Measurements from ENCODE around the gene SLC6A17.

SLC6A17 gene

GRCh38 chr1:110243574-110243973, 93.3 kb downstream of the SLC6A17 start:
- no peak for DNase-seq

DNA sequence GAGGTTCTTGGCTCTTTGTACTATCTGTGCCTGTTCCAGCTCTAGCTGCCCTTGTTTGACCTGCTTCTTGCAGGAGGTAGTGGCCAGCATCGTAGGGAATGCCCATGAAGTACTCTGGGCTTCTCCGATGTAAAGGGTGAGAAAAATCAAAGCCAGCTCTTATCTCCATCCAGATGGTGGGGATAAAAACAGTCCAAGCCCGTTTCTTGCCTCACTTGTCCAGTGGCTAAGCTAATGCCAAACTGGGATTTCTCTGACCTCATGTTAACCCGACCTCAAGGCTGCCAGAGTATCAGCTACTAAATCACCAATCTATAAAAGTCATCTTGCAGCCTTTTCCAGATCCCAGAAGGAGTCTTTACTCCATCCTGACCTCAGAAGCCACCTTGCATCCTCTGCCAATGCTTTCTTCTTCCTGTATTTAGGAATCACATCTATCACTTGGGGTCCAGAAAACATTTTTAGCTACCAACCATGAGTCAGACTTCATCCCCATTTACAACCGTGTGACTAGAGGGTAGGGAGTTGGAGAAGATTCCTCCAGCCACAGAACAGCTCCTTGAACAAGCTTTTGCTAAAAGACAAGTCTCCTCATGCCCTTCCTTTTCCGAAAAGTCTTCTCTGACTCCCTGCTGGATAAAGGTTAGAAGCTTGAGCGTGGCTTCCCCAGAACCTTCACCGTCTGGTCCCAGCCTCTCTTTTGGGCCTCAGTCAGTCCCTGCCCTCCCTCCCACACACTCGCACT, 95.8 kb downstream of the SLC6A17 start:
- no peak for DNase-seq

DNA sequence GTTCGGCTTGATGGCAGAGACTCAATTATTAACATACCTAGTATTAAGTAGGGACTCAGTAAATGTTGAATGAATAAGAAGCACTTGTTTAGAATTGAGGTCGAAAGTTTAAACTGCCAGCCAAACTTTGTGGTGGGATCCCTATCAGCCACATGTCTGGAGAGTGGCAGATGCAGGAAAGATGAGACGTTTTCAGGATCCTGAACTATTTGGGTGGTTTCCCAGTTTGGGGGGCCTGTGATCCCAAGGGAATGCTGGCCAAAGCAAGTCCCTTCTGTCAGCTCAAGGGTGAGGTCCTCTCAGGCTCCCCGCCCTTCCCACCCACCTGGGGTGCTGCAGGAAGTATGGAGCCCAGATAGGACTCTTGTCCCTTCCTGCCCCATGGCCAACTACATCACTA, 98.5 kb downstream of the SLC6A17 start:
- DNase-seq = no peak

DNA sequence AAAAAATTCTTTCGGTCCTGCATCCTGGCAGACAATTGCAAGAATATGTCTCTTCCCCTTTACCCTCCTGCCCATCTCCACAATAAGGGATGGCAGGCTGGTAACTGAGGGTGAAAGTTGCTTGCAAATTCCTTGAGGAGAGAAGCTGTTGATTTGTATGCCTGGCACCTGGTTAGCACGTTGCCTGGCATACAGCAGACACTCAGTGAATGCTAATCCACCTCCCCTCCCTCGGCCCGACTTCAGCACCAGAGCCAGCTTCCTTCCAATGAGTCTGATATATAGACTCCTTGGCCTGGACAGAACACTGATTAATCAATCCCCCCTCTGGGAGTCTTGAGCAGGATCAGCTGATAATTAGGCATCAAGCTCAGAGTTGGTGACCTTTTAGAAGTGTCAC, 99.0 kb downstream of the SLC6A17 start:
- no peak for DNase-seq

DNA sequence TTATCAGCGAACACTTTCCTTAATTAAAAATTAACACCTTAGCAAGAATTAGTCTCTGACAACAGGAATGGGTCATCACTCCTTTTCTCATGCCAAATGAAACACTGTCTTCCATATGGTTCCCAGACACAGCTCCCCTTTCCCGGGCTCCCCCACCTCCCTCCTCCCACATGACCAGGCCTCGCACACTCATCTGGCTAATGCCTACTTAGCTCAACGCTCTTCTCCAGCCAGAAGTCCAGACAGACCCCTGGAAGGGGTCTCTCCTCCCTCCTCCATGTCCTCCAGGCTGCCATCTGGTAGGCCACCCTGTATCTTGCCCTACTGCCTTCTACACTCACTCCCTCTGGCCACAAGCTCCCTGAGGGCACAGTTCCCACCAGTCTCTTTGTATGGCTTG, 99.7 kb downstream of the SLC6A17 start:
- no peak for DNase-seq

DNA sequence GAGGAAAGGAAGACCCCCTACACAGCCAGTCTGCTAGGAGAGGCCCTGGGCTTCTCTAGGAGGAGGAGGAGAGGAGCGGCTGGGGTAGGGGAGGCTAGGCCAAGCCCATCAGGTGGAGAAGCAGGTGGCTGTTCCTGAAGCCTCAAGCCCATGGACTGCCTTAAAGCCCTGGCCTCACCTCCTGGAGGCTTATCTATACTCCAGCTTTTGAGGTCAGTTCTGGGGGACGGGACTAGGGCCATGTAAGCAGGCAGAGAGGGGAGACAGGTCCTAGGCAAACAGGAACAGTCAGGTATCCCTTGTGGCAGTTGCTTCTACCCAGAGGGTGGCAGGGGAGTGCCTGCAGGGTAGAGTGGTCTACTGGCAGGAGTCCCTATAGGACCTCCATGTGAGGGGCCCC, 100.5 kb downstream of the SLC6A17 start:
- no peak for DNase-seq

Measured in activated T-cell treated with anti-CD3 and anti-CD28 coated beads for 4 hours (primary cell).